Subcutaneous adipose tissue (tissue), 4 donors: Measurements from ENCODE around the gene MXD3. TPM values are rescaled to one million over a fixed set of nuclear protein-coding genes. Genes with fewer than 3 reads are reported as not detected.

Source experiments
- CTCF ChIP-seq: fragments of 450-650 bp; IDR thresholded peaks from one replicate; pipeline ENCODE4 v1.5.1; 2016; ENCODE audit warnings: low read depth, mild to moderate bottlenecking, control low read depth, antibody characterized with exemption, moderate library complexity
- total RNA-seq, 4 donors: library from RNA; depleted of rRNA; stranded (reverse); fragments of >200 nt; gene quantifications; one replicate each; pipeline ENCODE4 v1.1.0, GENCODE V29; 2016

Gene MXD3
- total RNA-seq, 4 donors from 2014 or later, result 0.82 to 13.0 (median 6.7) TPM

DNA sequence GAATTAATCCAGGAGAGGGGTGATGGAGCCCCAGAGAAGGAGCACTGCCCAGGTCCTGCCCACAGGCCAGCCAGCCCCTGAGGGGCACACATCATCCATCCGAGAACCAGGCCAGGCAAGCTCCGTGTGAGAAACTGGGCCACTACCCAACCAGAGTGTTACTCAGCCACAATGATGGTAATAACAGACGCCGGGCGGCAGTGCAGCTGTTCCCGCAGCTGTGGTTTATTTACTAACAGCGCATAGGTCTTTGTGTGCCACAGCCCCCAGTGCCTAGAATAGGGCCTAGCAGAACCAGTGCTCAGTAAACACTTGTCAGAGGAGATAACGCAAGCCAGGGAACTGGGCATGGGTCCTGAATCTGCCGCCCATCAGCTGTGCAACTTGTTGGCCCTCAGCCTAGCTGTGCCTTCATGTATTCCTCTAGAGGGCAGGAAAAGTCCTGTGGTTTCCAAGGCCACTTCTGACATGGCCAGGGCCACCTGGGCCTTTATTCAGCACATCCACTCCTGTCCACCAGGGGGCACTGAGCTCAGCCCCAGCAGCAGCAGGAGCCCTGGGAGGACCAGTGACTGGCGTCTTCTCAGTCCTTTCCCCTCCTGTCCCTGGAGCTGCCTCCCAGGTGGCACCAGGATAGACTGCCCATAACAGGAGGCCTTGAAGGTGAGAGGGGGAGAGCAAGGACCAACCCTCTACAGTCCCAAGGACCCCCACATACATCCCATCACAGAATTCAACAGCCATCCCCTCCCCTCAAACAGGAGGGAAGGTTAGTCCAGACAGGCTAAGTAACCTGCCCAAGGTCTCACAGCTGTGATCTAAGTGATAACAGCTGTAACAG is 2.1 kb downstream of the MXD3 start:
- TF ChIP-seq CTCF, result no peak

- no peak for TF ChIP-seq CTCF
These were observed 3.0 kb downstream of the MXD3 start for GRCh38 chr5:177308740-177309139.

- TF ChIP-seq CTCF, result no peak
These were observed 3.9 kb downstream of the MXD3 start for GRCh38 chr5:177307544-177308363.

DNA sequence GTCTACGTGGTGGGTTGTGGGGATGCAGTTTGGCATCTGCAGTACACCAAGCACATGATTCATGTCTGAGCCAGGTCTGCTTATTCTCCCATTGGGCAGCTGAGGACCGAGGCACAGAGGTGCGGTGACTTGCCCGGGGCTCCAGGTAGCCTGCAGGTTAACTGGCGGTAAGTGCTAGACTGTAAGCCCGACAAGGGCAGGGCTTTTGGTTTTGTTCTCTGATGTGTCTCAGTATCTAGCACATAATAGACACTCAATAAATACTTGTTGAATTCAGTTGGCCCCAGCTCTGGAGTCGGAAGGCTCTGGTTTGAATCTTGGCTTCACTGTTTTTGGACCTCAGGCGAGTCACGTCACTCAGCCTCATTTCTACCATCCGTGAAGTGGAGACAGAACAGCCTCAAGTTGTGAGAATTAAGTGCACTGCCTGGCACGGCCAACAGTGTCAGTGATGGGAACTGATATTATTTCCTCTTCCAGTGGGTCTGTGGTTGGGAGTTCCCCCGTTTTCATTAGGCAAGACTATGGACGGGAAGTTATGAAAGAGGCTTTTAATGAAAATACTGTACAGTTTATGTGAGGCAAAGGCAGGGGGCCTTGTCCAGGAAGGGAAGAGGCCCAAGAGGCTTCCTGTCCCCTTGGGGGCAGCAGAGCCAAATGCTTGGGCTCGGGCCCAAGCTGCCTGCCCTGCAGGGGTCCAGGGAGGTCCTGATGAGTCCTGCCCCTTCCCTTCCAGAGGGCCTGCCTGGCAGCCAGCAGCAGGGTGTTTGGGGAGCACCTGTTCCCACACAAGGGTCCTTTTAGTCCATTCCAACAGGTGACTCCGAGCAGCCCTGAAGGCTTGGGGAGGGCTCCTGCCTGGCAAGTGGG is 4.8 kb downstream of the MXD3 start:
- TF ChIP-seq CTCF, result no peak

- no peak for TF ChIP-seq CTCF
These were observed 7.1 kb downstream of the MXD3 start for GRCh38 chr5:177304392-177305119.

DNA sequence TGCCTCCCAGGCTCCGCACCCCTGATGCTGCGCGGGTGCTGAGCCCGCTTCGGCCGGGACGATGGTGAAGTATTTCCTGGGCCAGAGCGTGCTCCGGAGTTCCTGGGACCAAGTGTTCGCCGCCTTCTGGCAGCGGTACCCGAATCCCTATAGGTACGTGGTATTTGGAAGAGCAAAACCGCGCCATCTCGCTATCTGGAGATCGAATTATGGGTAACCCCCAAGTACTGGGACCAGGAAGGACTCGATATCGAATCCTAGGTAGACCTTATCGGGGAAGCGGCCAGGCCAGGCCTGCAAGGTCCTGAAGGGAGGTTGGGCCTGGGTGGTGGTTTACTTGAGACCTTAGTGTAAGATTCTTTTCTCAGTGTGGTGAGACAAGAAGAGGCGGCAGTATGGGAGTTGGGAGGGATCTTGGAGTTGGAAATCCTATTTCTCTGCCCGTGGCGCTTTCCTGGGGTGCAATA is 7.7 kb downstream of the MXD3 start:
- TF ChIP-seq CTCF, result no peak
